Hepatocyte (in vitro differentiated cells): ENCODE measurements around the gene MACROD2. TPM values are rescaled to one million over a fixed set of nuclear protein-coding genes. Genes with fewer than 3 reads are reported as not detected.

Experiments
- DNase-seq: peaks from one replicate; pipeline ENCODE4 v3.0.0-alpha.2; 2016; ENCODE audit warnings: low spot score
- H2AFZ ChIP-seq: fragments of 200-600 bp; sonication (generic); 2 replicates; pipeline ENCODE4 v1.6.0; 2016; ENCODE audit warnings: antibody characterized with exemption, mild to moderate bottlenecking
- H3K27ac ChIP-seq: fragments of 200-600 bp; sonication (generic); 2 replicates; pipeline ENCODE4 v1.5.1; 2016; ENCODE audit warnings: mild to moderate bottlenecking
- H3K27me3 ChIP-seq: fragments of 200-600 bp; sonication (generic); 2 replicates; pipeline ENCODE4 v1.6.1; 2016
- H3K36me3 ChIP-seq: fragments of 200-600 bp; sonication (generic); replicated peaks from 2 replicates; pipeline ENCODE4 v1.5.1; 2016; ENCODE audit warnings: low read depth; ENCODE audit not compliant: insufficient read depth
- H3K4me1 ChIP-seq: fragments of 200-600 bp; sonication (generic); 2 replicates; pipeline ENCODE4 v1.5.1; 2016; ENCODE audit warnings: mild to moderate bottlenecking, moderate library complexity; ENCODE audit not compliant: insufficient read depth
- H3K4me2 ChIP-seq: fragments of 200-600 bp; sonication (generic); 2 replicates; pipeline ENCODE4 v1.6.0; 2016
- H3K4me3 ChIP-seq: fragments of 200-600 bp; sonication (generic); 2 replicates; pipeline ENCODE4 v1.5.1; 2016; ENCODE audit warnings: mild to moderate bottlenecking
- H3K79me2 ChIP-seq: fragments of 200-600 bp; sonication (generic); 2 replicates; pipeline ENCODE4 v1.6.0; 2017; ENCODE audit warnings: mild to moderate bottlenecking
- H3K9me2 ChIP-seq: fragments of 200-600 bp; sonication (generic); replicated peaks from 2 replicates; pipeline ENCODE4 v1.6.0; 2017; ENCODE audit warnings: mild to moderate bottlenecking; ENCODE audit not compliant: insufficient read depth
- H3K9me3 ChIP-seq: fragments of 200-600 bp; sonication (generic); 2 replicates; pipeline ENCODE4 v1.5.1; 2016; ENCODE audit warnings: low read depth, mild to moderate bottlenecking
- H4K20me1 ChIP-seq: fragments of 200-600 bp; sonication (generic); 2 replicates; pipeline ENCODE4 v1.6.0; 2016; ENCODE audit warnings: mild to moderate bottlenecking; ENCODE audit not compliant: insufficient read depth, poor library complexity, severe bottlenecking
- EZH2 ChIP-seq: fragments of 200-600 bp; sonication (generic); IDR thresholded peaks from 2 replicates; pipeline ENCODE4 v1.6.1; 2016; ENCODE audit warnings: antibody characterized with exemption, mild to moderate bottlenecking, borderline replicate concordance
- EZH2phosphoT487 ChIP-seq: fragments of 200-600 bp; sonication (generic); IDR thresholded peaks from one replicate; pipeline ENCODE4 v1.6.1; 2018; ENCODE audit warnings: antibody characterized with exemption, mild to moderate bottlenecking, low read depth, moderate library complexity; ENCODE audit not compliant: unreplicated experiment, severe bottlenecking
- WGBS: methylation state at CpG from one replicate; pipeline ENCODE4 v1.1.6; 2016; ENCODE audit warnings: low lambda C conversion rate; ENCODE audit errors: missing lambda C conversion rate; 5-methylcytosine and 5-hydroxymethylcytosine counted together
- polyA plus RNA-seq: library from polyadenylated mRNA; unstranded; fragments of >200 nt; fragmentation: Nextera tagmentation; extraction: Ambion mirVana; gene quantifications from 2 replicates; pipeline ENCODE4 v1.2.1, GENCODE V29; 2016
- total RNA-seq: library from RNA; depleted of rRNA; stranded (reverse); fragments of >200 nt; gene quantifications from 2 replicates; pipeline ENCODE4 v1.2.3, GENCODE V29; 2014
- TF ChIP-seq, protein P1 (sequence below): fragments of 200-600 bp; sonication (generic); IDR thresholded peaks from 2 replicates; pipeline ENCODE4 v1.5.1; 2016; ENCODE audit warnings: antibody characterized with exemption, mild to moderate bottlenecking; ENCODE audit not compliant: poor library complexity

MACROD2 gene
- total and polyA plus RNA-seq, 2 experiments from 2014 or later: 2.4 to 3.1 TPM

DNA sequence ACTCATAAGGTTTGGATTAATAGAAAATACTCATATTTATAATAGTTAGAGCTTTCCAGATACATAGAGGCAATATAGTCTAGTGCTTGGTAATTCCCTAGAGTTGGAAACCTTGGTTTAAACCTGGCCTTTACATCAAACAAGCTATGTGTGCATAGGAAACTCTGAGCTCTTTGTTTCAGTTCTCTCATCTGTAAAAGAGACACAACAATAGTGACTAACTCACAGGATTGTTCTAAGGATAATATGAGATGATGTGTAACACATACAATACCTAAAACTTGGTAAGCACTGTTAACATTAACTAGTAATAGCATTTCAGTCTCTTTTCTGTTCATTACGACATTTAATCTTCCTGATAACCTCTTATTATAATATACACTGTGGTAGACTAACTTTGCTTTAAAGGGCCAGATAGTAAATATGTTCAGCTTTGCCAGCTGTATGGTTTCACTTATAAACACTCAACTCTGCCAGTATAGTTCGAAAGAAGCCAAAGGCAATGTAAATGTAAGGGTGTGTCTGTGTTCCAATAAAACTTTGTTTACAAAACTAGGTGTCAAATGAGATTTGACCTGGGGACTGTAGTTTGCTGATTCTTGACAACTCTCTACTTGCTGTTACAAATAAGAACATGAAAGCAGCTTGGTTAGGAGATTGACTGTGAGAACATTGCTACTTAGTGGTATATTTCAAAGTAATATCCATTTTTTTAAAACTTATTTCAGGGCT is 712.7 kb downstream of the MACROD2 start:
- WGBS: 18% methylated on average over 2 of the region's 2 CpGs
- H3K4me2 ChIP-seq: peak overlapping the region; percentile 12
- H3K27me3 ChIP-seq: no peaks in the 10 kb centered on the region
- peaks cover 48% of the 10 kb centered on the region for H3K4me1 ChIP-seq
- no peak overlapping the region for H2AFZ ChIP-seq
- no peaks in the 10 kb centered on the region for H3K79me2 ChIP-seq
- no peaks in the 10 kb centered on the region for H3K36me3 ChIP-seq
- no peak for DNase-seq
- no peaks in the 10 kb centered on the region for H4K20me1 ChIP-seq
- H3K27ac ChIP-seq: peak overlapping the region; percentile 50
- no peaks in the 10 kb centered on the region for H3K9me3 ChIP-seq
- H3K4me3 ChIP-seq: no peak overlapping the region
- TF ChIP-seq EZH2 (no peak), EZH2phosphoT487 (no peak)
- TF ChIP-seq, protein P1, sequence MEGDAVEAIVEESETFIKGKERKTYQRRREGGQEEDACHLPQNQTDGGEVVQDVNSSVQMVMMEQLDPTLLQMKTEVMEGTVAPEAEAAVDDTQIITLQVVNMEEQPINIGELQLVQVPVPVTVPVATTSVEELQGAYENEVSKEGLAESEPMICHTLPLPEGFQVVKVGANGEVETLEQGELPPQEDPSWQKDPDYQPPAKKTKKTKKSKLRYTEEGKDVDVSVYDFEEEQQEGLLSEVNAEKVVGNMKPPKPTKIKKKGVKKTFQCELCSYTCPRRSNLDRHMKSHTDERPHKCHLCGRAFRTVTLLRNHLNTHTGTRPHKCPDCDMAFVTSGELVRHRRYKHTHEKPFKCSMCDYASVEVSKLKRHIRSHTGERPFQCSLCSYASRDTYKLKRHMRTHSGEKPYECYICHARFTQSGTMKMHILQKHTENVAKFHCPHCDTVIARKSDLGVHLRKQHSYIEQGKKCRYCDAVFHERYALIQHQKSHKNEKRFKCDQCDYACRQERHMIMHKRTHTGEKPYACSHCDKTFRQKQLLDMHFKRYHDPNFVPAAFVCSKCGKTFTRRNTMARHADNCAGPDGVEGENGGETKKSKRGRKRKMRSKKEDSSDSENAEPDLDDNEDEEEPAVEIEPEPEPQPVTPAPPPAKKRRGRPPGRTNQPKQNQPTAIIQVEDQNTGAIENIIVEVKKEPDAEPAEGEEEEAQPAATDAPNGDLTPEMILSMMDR: no peak
- no peaks in the 10 kb centered on the region for H3K9me2 ChIP-seq

DNA sequence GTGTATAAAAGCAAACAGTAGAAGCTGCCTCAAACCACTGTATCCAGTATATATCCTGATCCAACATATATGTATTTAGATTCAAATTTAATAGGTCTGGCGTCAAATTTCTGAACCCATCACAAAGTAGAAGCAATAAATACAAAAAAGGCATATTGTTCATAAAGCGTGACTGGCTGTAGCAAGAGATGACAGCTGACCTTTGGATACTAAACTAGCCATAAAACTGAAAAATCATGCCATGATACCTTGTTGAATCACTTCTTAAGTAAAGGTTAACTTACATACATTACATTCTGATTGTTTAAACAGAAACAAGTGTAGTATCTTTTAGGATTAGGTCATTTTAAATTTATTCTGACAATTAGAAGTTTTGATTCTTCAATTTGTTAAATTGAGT is 714.1 kb downstream of the MACROD2 start:
- H4K20me1 ChIP-seq: no peaks in the 10 kb centered on the region
- peak; percentile 34 for DNase-seq
- H3K4me3 ChIP-seq: no peak overlapping the region
- TF ChIP-seq EZH2phosphoT487 (no peak), EZH2 (no peak)
- TF ChIP-seq, protein P1: no peak
- no peaks in the 10 kb centered on the region for H3K9me3 ChIP-seq
- H3K79me2 ChIP-seq: no peaks in the 10 kb centered on the region
- H2AFZ ChIP-seq: no peak overlapping the region
- no peak overlapping the region for H3K4me2 ChIP-seq
- 64% methylated on average over 2 of the region's 2 CpGs for WGBS
- no peaks in the 10 kb centered on the region for H3K36me3 ChIP-seq
- H3K27ac ChIP-seq: peak overlapping the region; percentile 70
- H3K9me2 ChIP-seq: no peaks in the 10 kb centered on the region
- H3K27me3 ChIP-seq: no peaks in the 10 kb centered on the region
- H3K4me1 ChIP-seq: peaks cover 49% of the 10 kb centered on the region

DNA sequence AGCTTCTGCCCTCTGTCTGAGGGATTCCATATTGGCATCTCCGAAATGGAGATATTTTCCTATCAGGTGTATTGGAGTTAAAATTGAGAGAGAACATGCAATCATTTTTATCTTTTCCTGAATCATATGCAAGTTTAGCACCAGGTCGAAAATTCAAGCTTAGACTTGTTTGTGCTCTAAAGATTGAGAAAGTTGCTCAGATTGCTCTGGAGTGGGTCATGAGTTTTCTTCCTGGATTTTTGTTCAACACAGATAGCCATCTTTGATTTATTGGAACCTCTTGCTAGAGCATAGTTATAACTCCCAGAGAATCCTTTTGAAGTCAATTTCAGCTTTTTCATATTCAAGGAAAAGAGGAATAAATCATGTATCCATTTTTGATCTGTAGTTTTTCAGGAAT is 715.6 kb downstream of the MACROD2 start:
- no peak overlapping the region for H3K4me2 ChIP-seq
- H3K36me3 ChIP-seq: no peaks in the 10 kb centered on the region
- TF ChIP-seq EZH2 (no peak), EZH2phosphoT487 (no peak)
- TF ChIP-seq, protein P1: no peak
- H4K20me1 ChIP-seq: no peaks in the 10 kb centered on the region
- no peak overlapping the region for H3K4me3 ChIP-seq
- H3K27me3 ChIP-seq: no peaks in the 10 kb centered on the region
- H3K4me1 ChIP-seq: peaks cover 51% of the 10 kb centered on the region
- 68% methylated on average over 2 of the region's 2 CpGs for WGBS
- no peak overlapping the region for H2AFZ ChIP-seq
- no peaks in the 10 kb centered on the region for H3K9me2 ChIP-seq
- no peak for DNase-seq
- peak overlapping the region; percentile 70 for H3K27ac ChIP-seq
- no peaks in the 10 kb centered on the region for H3K9me3 ChIP-seq
- H3K79me2 ChIP-seq: no peaks in the 10 kb centered on the region
